GM12875 (cell line): Measurements from ENCODE around the gene ABLIM2.

Experiments
- H3K4me3 ChIP-seq: one replicate; pipeline ENCODE4 v1.5.1; 2011; ENCODE audit warnings: low read depth, low read length, control low read depth
- CTCF ChIP-seq: IDR thresholded peaks from 2 replicates; pipeline ENCODE4 v1.5.1; 2011; ENCODE audit warnings: low read depth, mild to moderate bottlenecking, control low read depth, inconsistent platforms, low read length, moderate library complexity, borderline replicate concordance; ENCODE audit not compliant: insufficient read depth

ABLIM2 gene

DNA sequence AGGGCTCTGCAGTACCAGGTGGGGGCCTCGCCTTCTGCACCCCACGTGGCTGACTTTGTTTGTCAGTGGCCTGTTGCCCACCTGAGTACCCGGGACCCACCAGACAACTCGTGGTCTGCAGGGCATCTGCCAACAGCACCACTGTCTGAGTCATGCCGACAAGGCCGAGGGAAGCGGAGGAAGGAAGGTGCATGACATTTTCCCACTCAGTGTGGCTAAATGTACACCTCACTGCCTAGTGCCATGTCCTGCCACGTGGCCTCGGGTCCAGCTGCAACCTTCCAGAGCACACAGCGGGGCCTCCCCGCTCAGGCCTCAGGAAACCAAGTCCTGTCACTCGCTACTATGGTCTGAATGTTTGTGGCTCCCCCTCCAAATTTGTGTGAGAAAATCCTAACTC lies 22.1 kb downstream of the ABLIM2 start:
- no peak for TF ChIP-seq CTCF
- H3K4me3 ChIP-seq = no peak overlapping the region

DNA sequence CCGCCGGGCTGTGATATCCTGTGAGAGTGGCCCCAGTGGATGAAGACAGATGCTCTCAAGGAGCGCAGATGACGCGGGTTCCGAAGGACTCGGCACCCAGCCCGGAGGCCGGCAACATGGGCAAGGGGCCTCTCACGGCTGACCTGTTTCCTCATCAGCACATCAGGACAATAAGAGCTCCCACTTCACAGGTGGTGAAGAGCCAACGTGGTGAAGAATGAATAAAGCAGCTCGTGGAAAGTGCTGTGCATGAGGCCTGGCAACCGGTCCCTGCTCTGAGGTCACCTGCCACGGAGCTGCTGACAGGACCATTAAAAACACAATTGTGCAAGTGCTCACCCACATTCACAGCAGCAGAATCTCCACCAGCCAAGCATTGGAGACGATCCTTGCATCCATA lies 22.9 kb downstream of the ABLIM2 start:
- H3K4me3 ChIP-seq = no peak overlapping the region
- no peak for TF ChIP-seq CTCF

GRCh38 chr4:8133897-8134563 lies 24.6 kb downstream of the ABLIM2 start:
- no peak overlapping the region for H3K4me3 ChIP-seq
- no peak for TF ChIP-seq CTCF

DNA sequence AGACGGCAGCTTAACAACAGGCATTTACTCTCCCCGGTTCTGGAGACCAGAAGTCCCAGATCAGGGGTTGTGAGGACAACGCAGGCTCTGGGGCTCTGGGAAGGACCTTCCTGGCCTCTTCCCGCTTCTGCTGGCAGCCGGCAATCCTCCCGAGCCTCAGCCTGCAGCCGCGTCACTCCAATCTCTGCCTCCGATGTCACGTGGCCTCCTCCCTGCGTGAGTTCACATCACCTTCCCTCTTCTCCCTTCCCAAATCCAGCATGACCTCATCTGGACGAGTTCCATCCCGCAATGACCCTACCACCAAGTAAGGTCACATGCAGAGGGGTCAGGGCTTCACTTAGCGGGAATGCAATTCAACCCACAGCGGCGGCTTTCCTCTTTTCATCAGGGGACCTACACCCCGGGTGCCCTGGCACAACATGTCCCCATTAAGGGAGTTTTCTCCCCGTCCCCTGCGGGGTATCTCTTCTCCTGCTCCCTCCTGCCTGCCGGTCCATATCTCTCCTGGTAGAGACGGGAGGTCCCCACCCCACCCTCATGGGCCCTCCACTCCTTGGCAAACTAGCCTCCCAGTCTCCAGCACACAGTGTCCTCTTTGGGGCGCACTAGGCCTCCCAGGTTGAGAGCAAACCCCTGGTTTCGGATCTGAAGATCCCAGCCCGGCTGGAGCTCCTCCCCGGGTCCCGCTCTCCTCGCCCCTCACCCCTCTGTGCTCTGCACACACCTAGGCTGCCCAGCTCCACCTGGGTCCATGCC lies 25.5 kb downstream of the ABLIM2 start:
- H3K4me3 ChIP-seq = no peak overlapping the region
- no peak for TF ChIP-seq CTCF

GRCh38 chr4:8132400-8132799 lies 26.2 kb downstream of the ABLIM2 start:
- TF ChIP-seq CTCF = no peak
- H3K4me3 ChIP-seq = no peak overlapping the region

DNA sequence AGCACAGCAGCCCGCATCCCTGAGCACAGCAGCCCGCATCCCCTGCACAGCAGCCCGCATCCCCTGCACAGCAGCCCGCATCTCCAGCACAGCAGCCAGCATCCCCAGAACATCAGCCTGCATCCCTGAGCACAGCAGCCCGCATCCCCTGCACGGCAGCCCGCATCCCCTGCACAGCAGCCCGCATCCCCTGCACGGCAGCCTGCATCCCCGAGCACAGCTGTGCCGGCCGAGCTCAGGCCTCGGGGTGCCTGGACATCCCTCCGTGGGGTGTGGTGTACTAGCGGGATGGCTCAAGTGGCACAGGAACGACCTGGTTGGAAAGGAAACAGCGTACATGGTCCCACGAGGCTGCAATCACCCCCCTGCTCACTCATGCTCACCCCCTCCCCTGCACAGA lies 26.8 kb downstream of the ABLIM2 start:
- TF ChIP-seq CTCF = no peak
- no peak overlapping the region for H3K4me3 ChIP-seq

DNA sequence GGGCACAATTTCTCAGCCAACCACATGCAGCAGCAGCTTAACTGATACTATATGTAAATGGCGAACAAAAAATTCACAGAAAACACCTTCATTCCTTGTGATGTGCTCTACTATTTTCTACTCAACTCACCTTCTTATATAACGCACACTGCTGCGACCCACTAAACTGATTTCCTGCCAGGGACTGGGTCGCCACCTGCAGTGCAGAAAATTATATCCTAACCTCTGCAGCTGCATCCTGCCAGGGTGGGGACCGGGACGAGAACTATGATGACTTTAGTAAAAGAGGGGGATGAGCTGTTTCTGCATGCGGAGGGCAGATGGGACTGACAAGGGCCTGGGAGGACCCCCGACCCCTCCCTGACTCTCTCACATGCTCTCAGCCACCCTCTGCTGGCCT lies 27.4 kb downstream of the ABLIM2 start:
- no peak for TF ChIP-seq CTCF

More for the DNA sequence above, 27.4 kb downstream of the ABLIM2 start:
- no peak overlapping the region for H3K4me3 ChIP-seq
